Fibroblast of gingiva (primary cell): Measurements from ENCODE around the gene SFRP2.

Experiments used
- DNase-seq: peaks from one replicate; pipeline ENCODE4 v3.0.0-alpha.2; 2011; ENCODE audit warnings: low read depth

Gene SFRP2, protein sequence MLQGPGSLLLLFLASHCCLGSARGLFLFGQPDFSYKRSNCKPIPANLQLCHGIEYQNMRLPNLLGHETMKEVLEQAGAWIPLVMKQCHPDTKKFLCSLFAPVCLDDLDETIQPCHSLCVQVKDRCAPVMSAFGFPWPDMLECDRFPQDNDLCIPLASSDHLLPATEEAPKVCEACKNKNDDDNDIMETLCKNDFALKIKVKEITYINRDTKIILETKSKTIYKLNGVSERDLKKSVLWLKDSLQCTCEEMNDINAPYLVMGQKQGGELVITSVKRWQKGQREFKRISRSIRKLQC

DNA sequence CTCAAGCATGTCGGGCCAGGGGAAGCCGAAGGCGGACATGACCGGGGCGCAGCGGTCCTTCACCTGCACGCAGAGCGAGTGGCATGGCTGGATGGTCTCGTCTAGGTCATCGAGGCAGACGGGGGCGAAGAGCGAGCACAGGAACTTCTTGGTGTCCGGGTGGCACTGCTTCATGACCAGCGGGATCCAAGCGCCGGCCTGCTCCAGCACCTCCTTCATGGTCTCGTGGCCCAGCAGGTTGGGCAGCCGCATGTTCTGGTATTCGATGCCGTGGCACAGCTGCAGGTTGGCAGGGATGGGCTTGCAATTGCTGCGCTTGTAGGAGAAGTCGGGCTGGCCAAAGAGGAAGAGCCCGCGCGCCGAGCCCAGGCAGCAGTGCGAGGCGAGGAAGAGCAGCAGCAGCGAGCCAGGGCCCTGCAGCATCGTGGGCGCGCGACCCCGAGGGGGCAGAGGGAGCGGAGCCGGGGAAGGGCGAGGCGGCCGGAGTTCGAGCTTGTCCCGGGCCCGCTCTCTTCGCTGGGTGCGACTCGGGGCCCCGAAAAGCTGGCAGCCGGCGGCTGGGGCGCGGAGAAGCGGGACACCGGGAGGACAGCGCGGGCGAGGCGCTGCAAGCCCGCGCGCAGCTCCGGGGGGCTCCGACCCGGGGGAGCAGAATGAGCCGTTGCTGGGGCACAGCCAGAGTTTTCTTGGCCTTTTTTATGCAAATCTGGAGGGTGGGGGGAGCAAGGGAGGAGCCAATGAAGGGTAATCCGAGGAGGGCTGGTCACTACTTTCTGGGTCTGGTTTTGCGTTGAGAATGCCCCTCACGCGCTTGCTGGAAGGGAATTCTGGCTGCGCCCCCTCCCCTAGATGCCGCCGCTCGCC, at the start of gene SFRP2:
Gene SFRP2, minus strand, starts transcription at position 671 of the 864 bp plus-strand sequence. Its CDS starts 248 bp downstream, at position 423.
- no peak for DNase-seq

DNA sequence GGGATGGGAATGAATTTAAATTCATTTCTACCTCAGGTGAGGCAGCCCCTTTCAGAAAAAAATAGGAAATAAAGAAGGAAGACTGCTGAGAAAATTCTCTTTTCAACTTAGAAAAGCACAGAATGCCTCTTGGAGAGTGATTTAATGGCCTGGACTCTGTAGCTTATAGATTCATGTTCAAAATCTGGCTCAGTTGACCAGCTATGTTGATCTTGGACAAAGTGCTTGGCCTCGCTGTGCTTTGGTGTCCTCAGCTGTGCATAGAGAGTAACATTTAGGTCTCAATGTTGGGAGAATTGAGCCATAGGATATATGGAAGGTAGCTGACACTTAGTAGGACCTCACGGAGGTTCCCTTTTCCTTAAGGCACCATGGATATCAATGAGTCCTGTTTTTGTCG, 49.7 kb upstream of the SFRP2 start:
- no peak for DNase-seq

DNA sequence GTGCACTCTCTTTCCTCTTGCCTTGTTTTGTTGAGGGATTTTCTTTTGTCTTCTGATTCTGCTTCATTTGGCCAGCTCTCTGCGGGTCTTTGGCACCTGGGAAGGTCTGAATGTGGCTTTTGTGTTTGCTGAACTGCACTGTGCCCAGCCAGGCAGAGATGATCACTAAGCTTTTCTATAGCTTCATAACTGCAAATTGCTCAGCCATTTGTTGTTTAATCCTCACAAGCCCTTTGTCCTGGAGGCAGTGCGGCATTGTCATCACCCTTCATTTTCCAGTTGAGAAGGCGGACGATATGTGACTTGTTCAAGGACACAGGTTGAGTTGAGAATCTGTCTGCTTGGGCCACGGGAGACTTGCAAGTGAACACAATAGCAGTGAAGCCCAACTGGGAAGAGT, 46.0 kb upstream of the SFRP2 start:
- DNase-seq: no peak

DNA sequence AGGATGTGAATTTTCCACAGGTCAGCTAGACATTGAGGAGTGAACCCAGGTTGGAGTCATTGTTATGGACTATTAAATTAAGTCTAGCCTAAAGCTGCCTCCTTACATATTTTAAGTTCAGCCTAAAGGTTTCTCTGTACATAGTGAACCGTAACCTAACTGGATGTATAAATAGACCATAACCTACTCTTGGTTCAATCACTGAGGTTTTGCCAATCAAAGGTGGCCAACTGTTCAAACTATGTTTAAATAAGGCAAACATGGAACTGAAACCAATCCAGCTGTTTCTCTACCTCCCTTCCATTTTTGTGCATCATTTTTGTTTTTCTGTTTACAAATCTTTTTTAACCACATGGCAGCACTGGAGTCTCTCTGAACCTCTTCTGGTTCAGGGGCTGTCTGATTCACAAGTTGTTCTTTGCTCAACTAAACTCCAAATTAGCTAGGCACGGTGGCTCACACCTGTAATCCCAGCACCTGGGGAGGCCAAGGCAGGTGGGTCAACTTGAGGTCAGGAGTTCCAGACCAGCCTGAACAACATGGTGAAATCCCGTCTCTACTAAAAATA, 43.9 kb upstream of the SFRP2 start:
- no peak for DNase-seq

DNA sequence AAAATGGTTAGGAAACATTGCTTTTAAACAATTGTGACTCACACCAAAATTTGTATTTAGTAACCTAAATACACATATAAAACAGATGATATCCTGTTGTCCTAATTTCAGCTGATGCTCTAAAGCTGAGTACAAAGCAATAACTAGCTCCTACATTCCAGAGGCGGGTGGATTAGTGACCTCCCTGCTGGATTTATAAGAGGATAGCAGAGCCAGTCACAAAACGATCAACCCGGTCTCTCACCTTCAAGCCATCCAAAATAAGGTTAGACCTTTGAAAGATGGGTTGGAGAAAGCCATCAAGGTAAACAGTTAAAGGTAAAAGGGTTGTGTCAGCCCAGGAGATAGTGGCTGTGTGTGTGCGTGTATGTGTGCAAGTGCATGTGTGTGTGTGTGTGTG, 43.2 kb upstream of the SFRP2 start:
- DNase-seq: no peak

DNA sequence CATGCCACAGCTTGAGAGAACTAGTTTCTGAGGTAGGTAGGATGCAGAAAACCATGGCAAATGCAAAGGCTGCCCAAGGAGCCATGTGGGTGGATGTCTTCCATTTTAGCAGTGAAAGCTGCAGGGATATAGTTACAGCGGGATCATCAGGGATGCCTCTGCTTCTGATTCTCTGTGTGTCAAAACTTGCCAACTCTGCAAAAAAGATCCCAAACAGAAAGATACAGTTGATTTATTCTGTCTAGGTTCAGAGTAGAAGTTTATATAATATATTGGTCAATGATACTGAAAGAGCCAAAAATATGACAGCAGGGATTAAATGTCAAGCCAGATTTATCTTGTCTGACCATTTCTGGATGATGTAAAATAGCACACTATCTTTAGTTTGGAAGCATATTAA, 42.4 kb upstream of the SFRP2 start:
- DNase-seq: no peak

DNA sequence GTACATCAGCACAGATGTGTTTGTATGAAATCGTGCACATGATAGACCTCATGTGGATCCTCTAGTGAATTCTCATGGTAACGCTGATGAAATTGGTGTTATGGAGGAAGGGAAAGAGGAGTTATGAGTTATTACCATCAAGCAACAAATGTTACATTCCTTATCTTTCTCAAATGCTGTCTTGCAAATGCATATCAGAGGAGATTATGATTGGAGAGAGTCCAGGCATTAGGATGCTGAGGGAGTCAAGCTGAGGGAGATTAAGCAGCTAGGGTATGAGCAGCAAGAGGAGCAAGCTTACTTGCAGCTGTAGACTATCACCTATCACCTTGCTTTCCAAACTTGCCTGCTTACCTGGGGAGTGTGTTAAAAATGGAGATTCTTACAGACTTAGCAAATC, 36.8 kb upstream of the SFRP2 start:
- no peak for DNase-seq

DNA sequence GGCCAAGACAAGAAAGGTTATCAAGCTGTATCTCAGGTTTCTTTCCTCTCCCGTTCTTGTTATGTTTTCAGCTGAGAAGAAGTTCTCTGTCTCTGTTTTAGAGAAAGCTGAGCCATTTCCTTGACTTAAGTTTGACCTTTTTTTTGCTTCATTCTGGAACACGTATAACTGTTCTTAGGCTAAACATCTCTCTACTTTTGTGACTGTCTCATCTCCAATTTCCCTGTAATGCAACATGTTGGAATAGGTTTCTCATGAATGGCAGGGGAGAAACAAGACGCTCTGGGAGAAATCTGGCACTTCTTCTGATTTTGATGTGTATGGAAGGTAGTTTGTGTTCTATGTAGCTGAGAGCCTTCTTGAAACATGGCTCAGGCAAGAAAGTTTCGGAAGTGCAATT, 36.2 kb upstream of the SFRP2 start:
- no peak for DNase-seq

DNA sequence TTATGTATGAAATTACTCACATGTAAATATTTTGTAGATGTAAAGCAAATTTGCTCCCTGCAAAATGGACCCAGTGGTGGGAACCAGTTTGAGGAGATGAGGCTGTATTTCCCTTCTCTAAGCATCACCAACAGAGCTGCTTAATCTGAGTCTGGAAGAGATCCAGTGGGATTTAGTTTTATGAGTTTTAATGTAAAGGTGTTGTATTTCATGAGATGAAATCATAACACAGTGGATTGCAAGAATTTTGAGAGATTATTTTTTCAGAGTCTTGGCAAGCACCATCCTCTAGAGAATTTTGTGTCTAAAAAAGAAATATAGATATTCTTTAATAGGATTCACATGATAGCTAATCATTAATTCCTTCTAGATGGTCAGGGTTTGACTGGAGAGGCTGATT, 35.6 kb upstream of the SFRP2 start:
- DNase-seq: no peak

DNA sequence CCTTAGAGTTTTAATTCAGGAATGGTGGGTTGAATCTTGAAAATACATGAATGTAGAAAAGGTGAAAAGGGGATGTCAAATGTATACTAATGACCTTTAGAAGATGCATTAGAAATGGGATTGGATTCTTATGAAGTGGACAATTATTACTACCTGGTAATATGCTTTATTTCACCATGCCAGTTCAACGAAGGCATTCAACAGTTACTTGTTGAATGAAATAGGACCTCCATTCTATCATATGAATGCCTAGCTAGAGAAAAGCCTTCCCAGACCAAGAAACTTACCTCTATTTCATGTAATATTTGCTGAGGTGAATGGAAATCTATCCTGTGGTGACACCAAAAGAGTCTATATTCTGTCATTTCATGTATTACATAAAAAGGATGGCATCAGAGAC, 34.6 kb upstream of the SFRP2 start:
- DNase-seq: no peak

DNA sequence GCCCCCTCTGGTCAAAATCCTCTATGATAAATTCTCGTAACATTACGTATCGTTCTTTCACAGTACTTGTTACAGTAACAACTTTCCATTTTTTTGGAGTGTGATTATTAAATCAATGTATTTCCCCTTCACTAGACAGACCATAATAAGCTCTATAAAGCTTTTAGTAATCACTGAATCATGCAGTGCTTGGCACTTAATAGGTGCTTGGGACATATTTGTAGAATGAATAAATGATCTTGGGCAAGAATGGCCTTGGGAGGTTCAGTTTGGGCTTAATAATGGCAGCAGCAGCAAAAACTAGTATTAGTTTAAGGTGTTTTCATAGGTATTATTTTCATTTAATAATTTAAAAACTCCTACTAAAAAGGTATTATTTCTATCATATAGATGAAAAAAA, 33.4 kb upstream of the SFRP2 start:
- no peak for DNase-seq

DNA sequence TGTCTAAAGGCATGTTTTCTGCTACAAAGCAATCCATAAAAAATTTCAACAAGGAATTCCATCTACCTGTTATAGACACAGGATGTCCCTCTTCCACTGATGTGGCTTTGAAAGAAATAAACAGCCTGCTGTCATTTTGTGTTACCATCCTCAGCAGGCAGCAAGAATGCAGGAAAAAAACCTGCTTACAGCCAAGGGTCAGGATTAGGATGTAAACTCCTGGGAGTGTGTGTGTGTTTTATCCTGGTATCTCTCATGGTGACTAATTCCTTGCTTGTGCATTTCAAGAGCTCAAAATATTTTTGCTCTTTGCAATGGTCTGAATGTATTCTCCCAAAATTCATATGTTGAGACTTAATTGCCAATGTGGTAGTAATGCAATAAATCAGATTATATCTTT, 28.6 kb upstream of the SFRP2 start:
- DNase-seq: no peak

DNA sequence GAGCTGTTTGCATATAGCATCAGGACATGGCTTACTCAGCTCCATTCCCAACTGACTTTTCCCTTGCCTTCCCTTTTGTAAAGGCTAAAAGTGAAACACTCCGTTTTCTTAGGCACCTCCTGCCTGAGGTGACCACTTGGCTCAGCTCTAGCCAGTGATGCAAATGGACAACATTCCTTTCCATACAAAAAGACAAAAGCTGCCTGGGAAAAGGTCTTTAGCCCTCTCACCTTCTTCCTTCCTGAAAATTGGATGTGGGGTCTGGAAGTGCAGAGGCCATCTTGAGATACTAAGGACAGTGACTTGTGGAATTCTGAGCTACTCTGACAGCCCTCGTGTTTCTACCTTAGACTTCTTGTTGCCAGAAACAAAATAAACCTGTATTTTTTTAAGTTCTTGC, 27.7 kb upstream of the SFRP2 start:
- no peak for DNase-seq

DNA sequence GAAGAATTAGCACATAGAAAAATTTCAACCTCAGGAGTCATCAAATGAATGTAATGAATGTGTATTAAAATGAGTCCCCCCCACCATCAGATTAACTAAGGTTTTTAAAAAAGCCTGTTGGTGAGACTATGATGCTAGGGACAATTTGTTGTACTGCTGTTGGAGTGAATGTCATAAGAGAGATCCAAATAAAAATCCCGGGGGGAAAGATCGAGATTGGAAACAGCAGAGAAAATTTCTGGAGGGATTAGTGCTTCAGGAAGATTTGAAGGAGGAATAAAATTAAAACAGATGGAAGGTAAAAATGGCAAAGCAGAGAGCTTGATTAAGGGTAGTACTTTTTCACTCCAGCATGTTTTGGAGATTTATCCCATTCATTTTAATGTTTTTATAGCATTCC, 25.9 kb upstream of the SFRP2 start:
- no peak for DNase-seq

DNA sequence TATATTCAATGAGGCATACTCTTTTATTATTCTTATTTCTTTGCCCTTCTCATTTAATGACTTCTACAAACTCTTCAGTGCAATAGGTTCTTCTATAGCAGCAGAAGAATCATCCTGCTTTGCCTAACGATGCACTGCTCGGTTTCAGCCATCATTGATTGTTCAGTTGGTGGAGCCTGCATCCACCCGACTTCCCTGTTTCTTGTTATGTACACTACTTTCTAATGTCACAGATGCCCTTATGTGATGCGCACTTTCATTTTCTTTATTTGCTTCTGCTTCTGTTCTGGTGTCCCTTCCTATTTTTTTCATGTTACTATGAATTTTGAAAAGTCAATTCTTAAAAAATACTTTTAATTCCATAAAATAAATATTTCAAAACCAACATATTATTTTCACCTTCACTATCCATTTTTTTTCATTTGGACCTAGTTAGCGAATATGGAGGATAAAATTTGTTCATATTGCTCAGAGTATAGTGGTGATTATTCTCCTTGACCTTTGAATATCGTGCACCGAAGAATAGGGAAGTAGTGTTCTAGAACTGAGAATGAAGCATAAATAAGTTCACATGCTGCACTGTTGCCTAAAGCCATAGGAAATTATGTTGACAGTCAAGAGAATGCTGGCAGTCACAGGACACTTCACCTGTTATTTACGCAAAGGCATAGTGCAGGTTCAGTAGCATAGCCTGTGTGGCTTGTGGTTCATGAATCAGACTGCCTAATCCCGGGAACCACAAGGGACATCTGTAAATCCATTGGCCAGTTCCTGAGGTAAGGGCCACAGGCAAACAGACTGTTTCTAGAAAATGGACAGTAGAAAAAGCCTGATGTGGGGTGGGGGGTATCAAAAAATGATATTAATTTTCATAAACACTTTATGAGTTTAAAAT, 21.3 kb upstream of the SFRP2 start:
- no peak for DNase-seq

DNA sequence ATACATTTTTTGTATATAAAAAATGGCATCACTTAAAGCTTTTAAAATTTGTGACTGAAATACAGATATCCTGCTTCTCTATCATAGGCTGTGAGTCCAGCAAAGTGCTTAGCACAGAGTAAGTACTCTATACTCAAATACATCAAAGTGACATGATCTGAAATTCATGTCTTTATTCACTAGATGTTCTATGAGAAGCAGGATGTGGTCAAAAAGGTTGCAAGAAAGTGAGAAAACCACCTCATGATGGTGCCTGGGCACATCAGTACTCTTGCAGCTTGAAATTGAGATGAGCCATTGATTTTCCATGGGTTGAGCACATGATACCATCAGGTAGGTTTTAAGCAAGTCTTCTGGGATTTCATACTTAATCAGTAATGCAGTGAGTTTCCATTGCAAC, 20.4 kb upstream of the SFRP2 start:
- DNase-seq: no peak

DNA sequence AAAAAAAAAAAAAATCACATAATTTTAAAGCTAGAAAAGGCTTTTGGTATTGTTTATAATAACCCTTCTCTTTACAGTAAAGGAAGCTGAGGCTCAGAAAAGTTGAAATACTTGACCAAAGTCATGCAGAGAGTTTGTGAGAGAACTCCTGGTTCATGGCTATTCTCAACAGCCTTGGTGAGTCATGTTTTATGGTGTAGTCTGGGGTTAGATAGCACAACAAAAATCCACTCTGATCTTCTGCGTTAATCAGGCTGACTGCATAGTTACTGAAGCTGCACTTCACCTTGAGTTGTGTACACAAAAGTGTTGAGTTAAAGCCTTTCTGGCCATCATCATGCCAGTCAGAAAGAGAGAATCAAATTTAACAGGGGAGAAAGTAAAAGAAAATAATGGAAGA, 19.3 kb upstream of the SFRP2 start:
- no peak for DNase-seq

DNA sequence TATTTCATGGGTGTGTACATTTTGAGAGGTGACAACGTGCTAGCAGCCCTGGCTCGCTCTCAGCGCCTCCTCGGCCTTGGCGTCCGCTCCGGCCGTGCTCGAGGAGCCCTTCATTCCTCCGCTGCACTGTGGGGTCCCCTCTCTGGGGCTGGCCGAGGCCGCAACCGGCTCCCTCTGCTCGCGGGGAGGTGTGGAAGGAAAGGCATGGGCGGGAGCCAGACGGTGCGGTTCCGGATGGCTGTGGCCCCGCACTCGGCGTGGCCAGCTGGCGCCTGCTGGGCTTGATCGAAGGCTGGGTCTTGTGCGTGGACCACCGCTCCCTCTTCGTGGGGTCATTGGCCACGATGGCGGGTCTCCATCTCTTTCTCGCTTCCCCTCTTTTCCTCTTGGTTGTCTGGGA, 17.2 kb upstream of the SFRP2 start:
- no peak for DNase-seq

DNA sequence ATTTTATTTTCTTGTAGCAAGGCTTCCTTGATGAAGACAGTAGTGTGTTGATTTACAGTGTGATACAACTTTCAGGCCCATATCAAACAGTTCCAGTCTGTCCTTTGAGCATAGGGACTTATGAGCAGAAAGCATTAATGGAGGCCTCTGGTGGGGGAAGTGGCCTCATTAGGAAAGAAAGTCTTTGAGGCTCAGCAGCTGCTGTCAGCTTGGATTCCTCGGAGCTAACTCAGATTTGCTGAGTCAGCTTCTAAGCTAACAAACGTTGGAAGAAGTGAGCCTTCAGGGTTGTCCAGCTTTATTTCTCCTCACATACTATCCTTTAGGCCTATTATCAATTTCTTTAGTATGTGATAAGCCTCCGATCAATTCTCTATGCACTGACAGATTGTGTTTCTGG, 15.8 kb upstream of the SFRP2 start:
- DNase-seq: no peak

DNA sequence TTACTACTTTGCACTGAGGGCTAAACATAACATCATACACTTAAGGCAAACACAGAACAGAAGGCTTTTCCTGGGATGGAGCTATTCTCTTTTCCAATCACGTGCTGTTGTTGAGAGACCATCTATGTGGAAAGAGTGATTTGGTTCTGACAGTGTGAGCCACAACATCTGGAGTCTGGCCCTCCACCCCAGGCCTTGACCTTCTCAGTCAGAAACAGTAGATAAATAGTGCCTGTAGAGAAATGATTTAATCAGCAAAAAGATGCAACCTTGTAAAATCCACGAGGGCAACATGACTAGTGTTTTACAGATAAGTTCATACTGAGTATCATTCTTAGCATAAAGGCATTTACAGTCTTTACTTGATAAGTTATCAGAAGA, 10.8 kb upstream of the SFRP2 start:
- no peak for DNase-seq

DNA sequence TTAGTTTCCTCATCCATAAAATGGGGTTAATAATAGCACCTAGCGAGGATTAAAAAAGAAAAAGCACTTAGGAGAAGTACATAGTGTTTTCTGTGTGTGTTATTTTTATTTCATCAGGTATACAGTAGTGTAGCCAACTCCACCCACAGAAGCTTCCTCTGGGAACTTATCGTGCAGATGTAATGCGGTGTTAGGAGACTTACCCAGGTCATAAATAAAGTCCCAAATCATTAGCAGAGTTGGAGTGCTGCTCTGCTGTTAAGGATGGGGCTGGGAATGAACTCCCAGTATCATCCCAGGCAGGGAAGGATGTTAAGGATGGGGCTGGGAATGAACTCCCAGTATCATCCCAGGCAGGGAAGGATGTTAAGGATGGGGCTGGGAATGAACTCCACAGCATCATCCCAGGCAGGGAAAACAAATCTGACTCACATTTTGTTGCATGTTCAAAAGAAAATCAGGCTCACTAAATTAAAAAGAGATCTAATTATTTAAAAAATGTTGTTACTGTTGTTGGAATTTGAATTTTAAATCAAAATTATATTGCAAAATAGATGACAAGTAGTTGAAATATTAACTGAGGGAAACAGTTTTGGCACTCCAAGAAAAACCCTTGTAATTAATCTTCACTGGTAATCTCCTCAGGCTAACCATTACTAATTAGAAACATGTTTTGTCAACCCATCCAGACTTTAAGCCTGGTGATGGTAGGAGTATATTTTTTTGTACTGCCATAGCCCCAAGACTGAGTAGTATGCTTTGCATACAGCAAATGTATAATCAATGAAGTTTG, 10.2 kb upstream of the SFRP2 start:
- no peak for DNase-seq

DNA sequence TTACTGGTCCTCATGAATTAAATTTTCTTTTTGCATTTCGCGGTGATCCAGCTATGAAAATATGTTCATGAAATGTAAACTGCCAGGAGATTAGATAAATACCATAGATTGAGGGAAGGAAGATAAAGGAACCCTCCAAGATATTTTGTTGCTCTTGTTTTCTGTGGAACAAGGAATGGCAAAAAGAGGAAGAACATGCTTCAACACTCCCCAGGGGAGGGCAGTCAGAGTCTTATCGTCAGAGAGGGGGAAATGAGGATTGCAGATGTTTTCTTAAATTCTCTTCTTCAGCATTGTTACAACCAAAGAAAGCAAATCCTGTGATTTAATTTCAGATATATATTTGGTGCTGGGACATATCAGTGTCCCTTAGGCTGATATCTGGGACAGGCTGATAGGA, 9.5 kb upstream of the SFRP2 start:
- DNase-seq: no peak
